SU-DHL-6 (cell line): ENCODE results near the gene MDK.

Experiments used
- CTCF ChIP-seq: fragments of 200-600 bp; sonication (generic); IDR thresholded peaks from one replicate; pipeline ENCODE4 v1.5.1; 2017; ENCODE audit warnings: antibody characterized with exemption, mild to moderate bottlenecking, low read length, moderate library complexity; ENCODE audit not compliant: insufficient read depth, poor library complexity, severe bottlenecking
- EZH2phosphoT487 ChIP-seq: fragments of 200-600 bp; sonication (generic), shearing (Covaris generic); conservative IDR thresholded peaks from 2 replicates; pipeline ENCODE4 v1.6.1; 2018; ENCODE audit warnings: mild to moderate bottlenecking, antibody characterized with exemption, low read length, moderate library complexity, mixed read lengths

GRCh38 chr11:46381819-46382645 lies 563 bp downstream of the MDK start:
- TF ChIP-seq CTCF: no peak
- no peak for TF ChIP-seq EZH2phosphoT487
